MCF 10A (cell line): ENCODE data around the gene CCNK. TPM values are rescaled to one million over a fixed set of nuclear protein-coding genes. Genes with fewer than 3 reads are reported as not detected.

Experiments used
- BruUV-seq: library from RNA; stranded (reverse); fragments of 400-500 nt; replicated peaks from 2 replicates; lab custom pipeline; 2021; lab: Mats Ljungman, UMichigan
- CTCF ChIA-PET: fragments of 300-600 bp; sonication (Branson Sonifier 250); formaldehyde crosslinking; extraction: SDS; loops from one replicate; lab custom pipeline; 2021; ENCODE audit warnings: antibody characterized with exemption, inconsistent platforms; lab: Yijun Ruan, JAX
- POLR2A ChIA-PET: fragments of 300-600, 350-650 bp; sonication (Branson Sonifier 250); formaldehyde crosslinking; extraction: SDS; loops from one replicate; lab custom pipeline; 2020; ENCODE audit warnings: antibody characterized with exemption, inconsistent platforms; lab: Yijun Ruan, JAX
- DNase-seq: peaks from one replicate; pipeline ENCODE4 v3.0.0-alpha.2; 2018; ENCODE audit not compliant: unreplicated experiment
- H3K27ac Mint-ChIP-seq: one replicate; pipeline ENCODE4 v1.8.0; 2022; ENCODE audit warnings: mild to moderate bottlenecking, low read depth, mixed read lengths; ENCODE audit not compliant: unreplicated experiment
- H3K27me3 Mint-ChIP-seq: one replicate; pipeline ENCODE4 v1.8.0; 2022; ENCODE audit warnings: mixed read lengths; ENCODE audit not compliant: insufficient read depth, unreplicated experiment
- H3K36me3 Mint-ChIP-seq: one replicate; pipeline ENCODE4 v1.8.0; 2022; ENCODE audit warnings: mild to moderate bottlenecking, moderate library complexity, mixed read lengths; ENCODE audit not compliant: insufficient read depth, unreplicated experiment
- H3K4me1 Mint-ChIP-seq: one replicate; pipeline ENCODE4 v1.8.0; 2022; ENCODE audit warnings: mixed read lengths; ENCODE audit not compliant: insufficient read depth, unreplicated experiment
- H3K4me3 Mint-ChIP-seq: one replicate; pipeline ENCODE4 v1.8.0; 2022; ENCODE audit warnings: mild to moderate bottlenecking, moderate library complexity, mixed read lengths; ENCODE audit not compliant: unreplicated experiment
- H3K9me3 Mint-ChIP-seq: one replicate; pipeline ENCODE4 v1.8.0; 2022; ENCODE audit warnings: mixed read lengths; ENCODE audit not compliant: unreplicated experiment
- intact Hi-C: fragments of 100-400 bp; cut with micrococcal nuclease; formaldehyde crosslinking; loops from 2 replicates; pipeline ENCODE4 v1.14.1; 2022
- total RNA-seq: library from RNA; stranded (reverse); gene quantifications from 2 replicates; pipeline ENCODE4 v1.2.3, GENCODE V29; 2022
- TF ChIP-seq, protein P1 (sequence below): fragments of 200-600 bp; IDR thresholded peaks from one replicate; pipeline ENCODE4 v1.8.0; 2022; ENCODE audit warnings: antibody characterized with exemption, mild to moderate bottlenecking; ENCODE audit not compliant: unreplicated experiment

The CCNK gene
- total RNA-seq, 1 experiment from 2014 or later = 70.4 TPM

DNA sequence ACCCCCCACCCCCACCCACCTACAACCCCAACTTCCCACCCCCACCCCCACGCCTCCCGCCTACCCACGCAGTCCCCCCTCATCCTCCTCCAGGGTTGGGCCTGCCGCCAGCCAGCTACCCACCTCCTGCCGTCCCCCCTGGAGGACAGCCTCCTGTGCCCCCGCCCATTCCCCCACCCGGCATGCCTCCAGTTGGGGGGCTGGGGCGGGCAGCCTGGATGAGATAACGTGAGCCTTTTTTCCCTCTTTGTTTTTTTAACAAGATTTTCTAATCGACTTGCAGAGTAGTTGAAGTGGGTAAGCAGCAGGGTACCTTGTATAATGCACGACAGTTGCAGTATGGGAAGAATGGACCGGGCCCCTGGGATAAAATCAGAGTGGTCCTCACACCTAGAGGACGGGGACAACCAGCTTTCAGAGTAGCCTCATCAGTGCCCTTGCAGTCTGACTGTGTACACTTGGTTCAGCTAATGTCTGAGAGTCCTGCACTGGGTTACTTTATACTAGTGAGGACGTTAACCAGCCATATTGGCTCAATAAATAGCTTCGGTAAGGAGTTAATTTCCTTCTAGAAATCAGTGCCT lies 29.4 kb downstream of the CCNK start:
- Mint-ChIP-seq H3K27me3 (no peaks in the 10 kb centered on the region), H3K4me1 (no peaks in the 10 kb centered on the region), H3K27ac (no peak overlapping the region), H3K9me3 (no peaks in the 10 kb centered on the region), H3K36me3 (peaks cover 47% of the 10 kb centered on the region), H3K4me3 (no peak overlapping the region)
- BruUV-seq = TSS peak; percentile 93
- CTCF ChIA-PET = no interaction called here
- POLR2A ChIA-PET = interaction anchor here (0.9 kb wide), 1 partner anchor 15 kb away, joined by 3 read pairs; no protein-coding TSS in a partner anchor
- no peak for DNase-seq
- intact Hi-C loops = no loop called here
- TF ChIP-seq, protein P1, sequence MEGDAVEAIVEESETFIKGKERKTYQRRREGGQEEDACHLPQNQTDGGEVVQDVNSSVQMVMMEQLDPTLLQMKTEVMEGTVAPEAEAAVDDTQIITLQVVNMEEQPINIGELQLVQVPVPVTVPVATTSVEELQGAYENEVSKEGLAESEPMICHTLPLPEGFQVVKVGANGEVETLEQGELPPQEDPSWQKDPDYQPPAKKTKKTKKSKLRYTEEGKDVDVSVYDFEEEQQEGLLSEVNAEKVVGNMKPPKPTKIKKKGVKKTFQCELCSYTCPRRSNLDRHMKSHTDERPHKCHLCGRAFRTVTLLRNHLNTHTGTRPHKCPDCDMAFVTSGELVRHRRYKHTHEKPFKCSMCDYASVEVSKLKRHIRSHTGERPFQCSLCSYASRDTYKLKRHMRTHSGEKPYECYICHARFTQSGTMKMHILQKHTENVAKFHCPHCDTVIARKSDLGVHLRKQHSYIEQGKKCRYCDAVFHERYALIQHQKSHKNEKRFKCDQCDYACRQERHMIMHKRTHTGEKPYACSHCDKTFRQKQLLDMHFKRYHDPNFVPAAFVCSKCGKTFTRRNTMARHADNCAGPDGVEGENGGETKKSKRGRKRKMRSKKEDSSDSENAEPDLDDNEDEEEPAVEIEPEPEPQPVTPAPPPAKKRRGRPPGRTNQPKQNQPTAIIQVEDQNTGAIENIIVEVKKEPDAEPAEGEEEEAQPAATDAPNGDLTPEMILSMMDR = no peak

DNA sequence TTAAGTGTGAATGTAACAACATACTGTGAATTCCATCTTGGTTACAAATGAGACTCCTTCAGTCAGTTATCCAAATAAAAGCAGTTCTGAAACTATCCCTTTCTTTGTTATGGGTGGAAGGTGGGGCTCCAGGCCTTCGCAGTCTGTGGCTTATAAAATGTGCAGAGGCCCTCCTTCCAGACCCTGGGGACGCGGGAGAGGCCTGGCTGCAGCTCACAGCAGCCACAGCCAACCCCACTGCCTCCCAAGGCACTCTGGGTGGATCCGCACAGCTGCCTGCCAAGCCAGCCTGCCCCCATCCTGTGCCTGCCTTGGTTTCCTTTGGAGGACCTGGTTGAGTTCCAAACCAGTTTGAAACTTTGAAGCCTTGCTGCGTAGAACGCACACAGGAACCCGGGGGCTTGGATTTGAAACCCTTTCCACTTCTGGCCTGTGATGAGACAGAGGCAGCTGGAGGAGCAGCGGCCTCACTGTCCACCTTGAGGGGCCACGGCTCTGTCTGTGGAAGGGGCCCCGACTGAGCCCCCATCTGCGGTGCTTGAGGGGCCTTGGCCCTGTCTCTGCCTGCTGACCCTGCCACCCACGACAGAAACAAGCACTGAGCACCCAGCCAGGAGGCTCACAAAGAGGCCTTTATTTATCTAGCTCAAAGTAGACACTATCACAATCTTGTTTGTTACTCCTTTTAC lies 30.4 kb downstream of the CCNK start:
- Mint-ChIP-seq H3K9me3 (no peaks in the 10 kb centered on the region), H3K27ac (no peak overlapping the region), H3K27me3 (no peaks in the 10 kb centered on the region), H3K4me1 (no peaks in the 10 kb centered on the region), H3K4me3 (no peak overlapping the region), H3K36me3 (peaks cover 42% of the 10 kb centered on the region)
- ChIA-PET CTCF (interaction anchor here (0.6 to 2.1 kb wide), 4 partner anchors 98 to 445 kb away, joined by 3 to 9 read pairs (median 4); no protein-coding TSS in a partner anchor), POLR2A (interaction anchor here (0.6 to 0.9 kb wide), 2 partner anchors 16 to 354 kb away, joined by 3 read pairs; no protein-coding TSS in a partner anchor)
- no peak for DNase-seq
- intact Hi-C loops = no loop called here
- no TSS peak for BruUV-seq
- TF ChIP-seq, protein P1 = no peak

DNA sequence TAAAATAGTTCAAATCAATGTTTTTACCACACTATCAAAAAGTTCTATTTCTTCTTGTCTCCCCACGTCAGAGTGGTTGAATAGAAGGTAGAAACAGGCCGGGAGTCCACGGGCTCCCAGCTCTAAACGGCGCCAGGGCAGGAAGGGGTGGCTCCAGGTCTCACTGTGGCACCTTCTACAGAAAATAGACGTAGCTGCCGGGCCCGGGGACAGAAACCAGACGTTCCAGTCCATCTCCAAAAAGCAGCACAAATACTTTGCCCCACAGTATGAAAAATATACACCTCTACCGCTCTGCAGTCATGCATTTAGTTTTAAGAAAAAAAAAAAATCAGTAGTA lies 30.9 kb downstream of the CCNK start:
- H3K27ac Mint-ChIP-seq = no peak overlapping the region
- H3K9me3 Mint-ChIP-seq = no peaks in the 10 kb centered on the region
- H3K4me1 Mint-ChIP-seq = no peaks in the 10 kb centered on the region
- ChIA-PET CTCF (interaction anchor here (0.6 to 2.1 kb wide), 5 partner anchors 99 to 692 kb away, joined by 3 to 9 read pairs (median 4); no protein-coding TSS in a partner anchor), POLR2A (interaction anchor here (0.6 to 0.9 kb wide), 2 partner anchors 8 to 354 kb away, joined by 3 to 4 read pairs; no protein-coding TSS in a partner anchor)
- no peak overlapping the region for H3K4me3 Mint-ChIP-seq
- H3K36me3 Mint-ChIP-seq = peaks cover 37% of the 10 kb centered on the region
- DNase-seq = no peak
- TF ChIP-seq, protein P1 = no peak
- no TSS peak for BruUV-seq
- no peaks in the 10 kb centered on the region for H3K27me3 Mint-ChIP-seq
- intact Hi-C loops = no loop called here

DNA sequence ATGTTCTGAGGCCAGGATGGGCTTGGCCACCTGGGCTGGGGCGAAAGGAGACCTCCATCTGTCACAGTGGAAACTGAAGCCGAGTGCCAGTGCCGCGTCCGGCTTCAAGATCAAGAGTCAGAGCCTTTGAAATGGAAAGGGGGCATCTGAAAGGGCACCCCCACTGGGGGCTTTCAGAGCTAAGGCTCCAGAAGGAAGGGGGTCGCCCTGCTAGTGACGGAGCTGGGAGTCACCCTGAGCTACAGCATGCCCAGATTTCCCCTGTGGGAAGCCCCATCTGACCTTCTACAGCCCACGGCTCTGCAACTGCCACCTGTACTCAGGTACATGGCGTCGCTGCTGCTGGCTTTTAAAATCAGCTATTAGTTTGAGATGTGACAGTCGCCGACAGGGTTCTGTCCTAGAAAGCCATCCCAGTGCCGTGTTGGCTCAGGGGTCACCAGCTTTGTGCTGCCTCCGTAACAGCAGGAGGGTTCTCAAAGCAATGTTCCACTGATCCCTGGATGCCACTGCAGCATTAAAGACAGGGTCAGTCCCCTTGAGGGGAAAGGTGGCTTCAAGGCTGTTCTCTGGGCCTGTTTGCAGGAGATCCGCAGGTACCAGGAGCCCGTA lies 31.5 kb downstream of the CCNK start:
- no TSS peak for BruUV-seq
- POLR2A ChIA-PET = interaction anchor here (0.9 kb wide), 1 partner anchor 9 kb away, joined by 4 read pairs; no protein-coding TSS in a partner anchor
- DNase-seq = no peak
- CTCF ChIA-PET = interaction anchor here (0.6 to 2.1 kb wide), 3 partner anchors 29 to 691 kb away, joined by 4 to 9 read pairs (median 7); no protein-coding TSS in a partner anchor
- Mint-ChIP-seq H3K27me3 (no peaks in the 10 kb centered on the region), H3K9me3 (no peaks in the 10 kb centered on the region), H3K36me3 (peaks cover 31% of the 10 kb centered on the region), H3K4me1 (no peaks in the 10 kb centered on the region), H3K4me3 (no peak overlapping the region), H3K27ac (no peak overlapping the region)
- intact Hi-C loops = no loop called here
- TF ChIP-seq, protein P1 = no peak
